Mesothelial cell of epicardium (in vitro differentiated cells): Measurements from ENCODE around the gene SH3PXD2B. TPM values are rescaled to one million over a fixed set of nuclear protein-coding genes. Genes with fewer than 3 reads are reported as not detected.

ENCODE experiments used
- DNase-seq, 2 experiments: peaks; one replicate each; pipeline ENCODE4 v3.0.0; 2021; ENCODE audit warnings: low spot score in 2 of 2; ENCODE audit not compliant: unreplicated experiment in 2 of 2
- H3K27ac Mint-ChIP-seq: 2 replicates; pipeline ENCODE4 v1.8.0; 2021; ENCODE audit warnings: mixed read lengths
- H3K27me3 Mint-ChIP-seq: 2 replicates; pipeline ENCODE4 v1.8.0; 2021; ENCODE audit warnings: low read depth, mixed read lengths
- H3K36me3 Mint-ChIP-seq: 2 replicates; pipeline ENCODE4 v1.8.0; 2021; ENCODE audit warnings: mixed read lengths
- H3K4me1 Mint-ChIP-seq: 2 replicates; pipeline ENCODE4 v1.8.0; 2021; ENCODE audit warnings: mixed read lengths
- H3K4me3 Mint-ChIP-seq: 2 replicates; pipeline ENCODE4 v1.8.0; 2021; ENCODE audit warnings: mild to moderate bottlenecking, moderate library complexity, mixed read lengths
- H3K9me3 Mint-ChIP-seq: 2 replicates; pipeline ENCODE4 v1.8.0; 2021; ENCODE audit warnings: mixed read lengths
- CTCF ChIP-seq: fragments of 200-600 bp; sonication (generic); IDR thresholded peaks from one replicate; pipeline ENCODE4 v1.5.0; 2021; ENCODE audit warnings: antibody characterized with exemption; ENCODE audit not compliant: unreplicated experiment
- total RNA-seq: library from RNA; stranded (reverse); gene quantifications from 3 replicates; pipeline ENCODE4 v1.2.1, GENCODE V29; 2021

Gene SH3PXD2B
- 68.9 to 74.4 TPM (median 71.4 TPM) in 3 replicates for total RNA-seq

- H3K27me3 Mint-ChIP-seq, result no peaks in the 10 kb centered on the region
- H3K4me3 Mint-ChIP-seq, result peak within 1 kb of the TSS; percentile 90
- no peak for TF ChIP-seq CTCF
- peak within 1 kb of the TSS; percentile 93 for H3K27ac Mint-ChIP-seq
- peaks cover 37% of the 10 kb centered on the region for H3K4me1 Mint-ChIP-seq
- no peaks in the 10 kb centered on the region for H3K9me3 Mint-ChIP-seq
- DNase-seq, result peak; percentile 50 to 64
- no peaks in the 10 kb centered on the region for H3K36me3 Mint-ChIP-seq
Observed at GRCh38 chr5:172454358-172455086, at the start of gene SH3PXD2B. TSS of gene SH3PXD2B (minus strand) at chr5:172454525. CDS start at chr5:172454352, 173 bp downstream.

- peak in 1 of 2 experiments; percentile 13 for DNase-seq
- no peak overlapping the region for H3K27ac Mint-ChIP-seq
- H3K27me3 Mint-ChIP-seq, result peaks cover 10% of the 10 kb centered on the region
- H3K4me3 Mint-ChIP-seq, result no peak overlapping the region
- no peak for TF ChIP-seq CTCF
- no peaks in the 10 kb centered on the region for H3K9me3 Mint-ChIP-seq
- H3K36me3 Mint-ChIP-seq, result no peaks in the 10 kb centered on the region
- H3K4me1 Mint-ChIP-seq, result peaks cover 3% of the 10 kb centered on the region
Observed at GRCh38 chr5:172502969-172503368, 48.6 kb upstream of the SH3PXD2B start.

GRCh38 chr5:172502410-172502809, 48.1 kb upstream of the SH3PXD2B start:
- no peak for TF ChIP-seq CTCF
- H3K36me3 Mint-ChIP-seq, result no peaks in the 10 kb centered on the region
- H3K27ac Mint-ChIP-seq, result no peak overlapping the region
- H3K4me3 Mint-ChIP-seq, result no peak overlapping the region
- DNase-seq, result peak in 1 of 2 experiments; percentile 3
- peaks cover 8% of the 10 kb centered on the region for H3K27me3 Mint-ChIP-seq
- H3K9me3 Mint-ChIP-seq, result no peaks in the 10 kb centered on the region
- peaks cover 3% of the 10 kb centered on the region for H3K4me1 Mint-ChIP-seq

GRCh38 chr5:172501708-172502320, 47.5 kb upstream of the SH3PXD2B start:
- peaks cover 5% of the 10 kb centered on the region for H3K27me3 Mint-ChIP-seq
- no peak overlapping the region for H3K4me3 Mint-ChIP-seq
- no peak for TF ChIP-seq CTCF
- H3K9me3 Mint-ChIP-seq, result no peaks in the 10 kb centered on the region
- peak in 1 of 2 experiments; percentile 9 for DNase-seq
- H3K27ac Mint-ChIP-seq, result no peak overlapping the region
- H3K36me3 Mint-ChIP-seq, result no peaks in the 10 kb centered on the region
- peaks cover 3% of the 10 kb centered on the region for H3K4me1 Mint-ChIP-seq

GRCh38 chr5:172499287-172499686, 45.0 kb upstream of the SH3PXD2B start:
- TF ChIP-seq CTCF, result no peak
- Mint-ChIP-seq H3K4me3 (no peak overlapping the region), H3K27ac (no peak overlapping the region), H3K9me3 (peaks cover 3% of the 10 kb centered on the region), H3K36me3 (no peaks in the 10 kb centered on the region), H3K27me3 (peaks cover 9% of the 10 kb centered on the region), H3K4me1 (no peaks in the 10 kb centered on the region)
- peak in 1 of 2 experiments; percentile 6 for DNase-seq
